ENCODE measurements around the gene BRAF. TPM values are rescaled to one million over a fixed set of nuclear protein-coding genes. Genes with fewer than 3 reads are reported as not detected.

BRAF gene
- total and polyA plus RNA-seq, 2 of the 8 experiments (the other 6 are each of a cell fraction or from before 2014, with no cell fraction given), result 11.4 to 32.6 TPM

- no peak overlapping the region for H3K4me3 ChIP-seq (ENCODE audit: extremely low read depth in 1 of 4, insufficient read depth in 2 of 4, low read depth in 3 of 4, low read length in 4 of 4)
- H3K18ac ChIP-seq (ENCODE audit: extremely low read depth, low read length), result no peak overlapping the region
- no peak overlapping the region for H2AK5ac ChIP-seq (ENCODE audit: low read depth, low read length)
- H3K27me3 ChIP-seq (replicated peaks in 1 of 4; ENCODE audit: control insufficient read depth in 3 of 4, extremely low read depth in 1 of 4, insufficient read depth in 3 of 4, low read length in 3 of 4), result no peaks in the 10 kb centered on the region
- H3K4me2 ChIP-seq (ENCODE audit: insufficient read depth in 1 of 2, low read depth in 2 of 2, low read length in 2 of 2), result no peak overlapping the region
- no peak overlapping the region for H2BK20ac ChIP-seq (ENCODE audit: low read length)
- no peaks in the 10 kb centered on the region for H3K79me1 ChIP-seq (ENCODE audit: low read depth, low read length)
- no peak overlapping the region for H3K23ac ChIP-seq (ENCODE audit: insufficient read length)
- 81% methylated on average over 3 of the region's 3 CpGs; no CpG with 5 or more reads in 1 of the 2 experiments for WGBS, 2 experiments (ENCODE audit: extremely low coverage in 1 of 2, insufficient coverage in 1 of 2, insufficient read length in 1 of 2, insufficient replicate concordance in 2 of 2, low coverage in 1 of 2, low lambda C conversion rate in 2 of 2, missing lambda C conversion rate in 1 of 2)
- no peak overlapping the region for H4K8ac ChIP-seq (ENCODE audit: extremely low read depth, insufficient read depth, low read length)
- no peak overlapping the region for H2BK5ac ChIP-seq (ENCODE audit: low read depth, low read length)
- TF ChIP-seq BACH1 (IDR thresholded peaks at IDR 0.05; ENCODE audit: low read length) (no peak), ASH2L (IDR thresholded peaks at IDR 0.05; ENCODE audit: low read length) (no peak), TAF7 (optimal IDR thresholded peaks at IDR 0.05; ENCODE audit: borderline replicate concordance, low read depth, low read length) (no peak), SP2 (IDR thresholded peaks at IDR 0.05; ENCODE audit: low read length) (no peak), SP1 (IDR thresholded peaks at IDR 0.05; ENCODE audit: low read depth, low read length) (no peak), HDAC6 (IDR thresholded peaks at IDR 0.05; ENCODE audit: low read depth, low read length) (no peak), ATF2 (IDR thresholded peaks at IDR 0.05; ENCODE audit: low read length) (no peak)
- H2BK15ac ChIP-seq (ENCODE audit: low read length), result no peak overlapping the region
- H3K56ac ChIP-seq (replicated peaks; ENCODE audit: insufficient read length, low read depth, low read length), result no peak overlapping the region
- DNase-seq (ENCODE audit: low read depth in 1 of 2, low spot score in 2 of 2) (no peak), FAIRE-seq (no peak)
- no peak overlapping the region for H2BK120ac ChIP-seq (replicated peaks; ENCODE audit: low read depth, low read length)
- H3K4ac ChIP-seq (replicated peaks; ENCODE audit: insufficient read length, low read depth, low read length), result no peak overlapping the region
- no peaks in the 10 kb centered on the region for H3K79me2 ChIP-seq (ENCODE audit: control insufficient read depth in 1 of 2, insufficient read depth in 2 of 2, low read length in 2 of 2)
- peaks cover 0 to 2% of the 10 kb centered on the region in 2 experiments for H4K20me1 ChIP-seq (replicated peaks in 1 of 2; ENCODE audit: control insufficient read depth in 1 of 2, insufficient read depth in 2 of 2, low read length in 2 of 2)
- H4K91ac ChIP-seq (replicated peaks; ENCODE audit: insufficient read length, low read length), result no peak overlapping the region
- H3K4me1 ChIP-seq (replicated peaks in 1 of 4; ENCODE audit: control insufficient read depth in 3 of 4, insufficient read depth in 4 of 4, low read length in 3 of 4), result no peaks in the 10 kb centered on the region
- no peak overlapping the region for H3K9ac ChIP-seq (replicated peaks in 1 of 4; ENCODE audit: extremely low read depth in 1 of 4, low read depth in 3 of 4, low read length in 3 of 4)
- no peak overlapping the region for H2AFZ ChIP-seq (ENCODE audit: low read length)
- H3K27ac ChIP-seq (ENCODE audit: low read depth, low read length), result no peak overlapping the region
- H3K14ac ChIP-seq (ENCODE audit: insufficient read length), result no peak overlapping the region
- H3K36me3 ChIP-seq (ENCODE audit: control insufficient read depth in 2 of 4, insufficient read depth in 4 of 4, low read length in 3 of 4), result peaks cover 0 to 6% (median 0%) of the 10 kb centered on the region in 4 experiments; a peak in 4 of 8 replicates
- ChIA-PET POLR2A (ENCODE audit: partially characterized antibody) (no interaction called here), CTCF (ENCODE audit: partially characterized antibody) (no interaction called here)
- no peak overlapping the region for H2BK12ac ChIP-seq (ENCODE audit: low read depth, low read length)
- H3K23me2 ChIP-seq (ENCODE audit: low read depth, low read length), result no peaks in the 10 kb centered on the region
- no peak overlapping the region for H4K5ac ChIP-seq (ENCODE audit: insufficient read length, low read depth, low read length)
- no peaks in the 10 kb centered on the region for H3K9me3 ChIP-seq (ENCODE audit: insufficient read depth in 2 of 2, low read depth in 1 of 2, low read length in 1 of 2)
These were observed 154.9 kb downstream of the BRAF start for GRCh38 chr7:140769852-140770251.
